Liver (tissue), 9 donors: ENCODE results near the gene MARCHF3. TPM values are rescaled to one million over a fixed set of nuclear protein-coding genes. Genes with fewer than 3 reads are reported as not detected.

Source experiments
- DNase-seq: peaks from one replicate; pipeline ENCODE4 v3.0.0-alpha.2; 2017; ENCODE audit warnings: low spot score
- H3K27ac ChIP-seq, 2 donors: one replicate each; pipeline ENCODE4 v1.7.0; 2013; ENCODE audit warnings: inconsistent platforms in 2 of 2, low read length in 2 of 2, control low read depth in 1 of 2, low read depth in 1 of 2, mild to moderate bottlenecking in 1 of 2
- H3K27me3 ChIP-seq, 4 donors: one replicate each; pipeline versions ENCODE4 v1.6.1 to v1.7.0; 2013; ENCODE audit warnings: low read length in 3 of 4, inconsistent platforms in 1 of 4, mild to moderate bottlenecking in 1 of 4, moderate library complexity in 1 of 4; ENCODE audit not compliant: control insufficient read depth in 4 of 4, insufficient read depth in 4 of 4
- H3K36me3 ChIP-seq, 4 donors: one replicate each; pipeline versions ENCODE4 v1.6.1 to v1.7.0; 2013; ENCODE audit warnings: low read length in 3 of 4, mild to moderate bottlenecking in 3 of 4, low read depth in 1 of 4, moderate library complexity in 1 of 4; ENCODE audit not compliant: control insufficient read depth in 4 of 4, insufficient read depth in 3 of 4
- H3K4me1 ChIP-seq, 4 donors: one replicate each; pipeline versions ENCODE4 v1.6.1 to v1.7.0; 2013; ENCODE audit warnings: low read length in 3 of 4, mild to moderate bottlenecking in 3 of 4, moderate library complexity in 1 of 4; ENCODE audit not compliant: control insufficient read depth in 4 of 4, insufficient read depth in 4 of 4
- H3K4me3 ChIP-seq, 3 donors: one replicate each; pipeline versions ENCODE4 v1.6.1 to v1.7.0; 2013; ENCODE audit warnings: low read length in 3 of 3, control low read depth in 1 of 3, low read depth in 1 of 3, mild to moderate bottlenecking in 1 of 3
- H3K9ac ChIP-seq, 2 donors: one replicate each; pipeline ENCODE4 v1.7.0; 2013; ENCODE audit warnings: low read length in 2 of 2, mild to moderate bottlenecking in 2 of 2, moderate library complexity in 2 of 2, control low read depth in 1 of 2, low read depth in 1 of 2
- H3K9me3 ChIP-seq, 4 donors: one replicate each; pipeline versions ENCODE4 v1.6.1 to v1.7.0; 2013; ENCODE audit warnings: low read length in 3 of 4; ENCODE audit not compliant: control insufficient read depth in 4 of 4
- EGR1 ChIP-seq, 2 donors: IDR thresholded peaks; 2 replicates each; pipeline ENCODE4 v1.6.1; 2016 to 2018; ENCODE audit warnings: antibody characterized with exemption in 2 of 2, low read depth in 2 of 2
- FOXA1 ChIP-seq: IDR thresholded peaks from 2 replicates; pipeline ENCODE4 v1.6.1; 2016; ENCODE audit warnings: antibody characterized with exemption
- FOXA2 ChIP-seq: IDR thresholded peaks from 2 replicates; pipeline ENCODE4 v1.6.1; 2016; ENCODE audit warnings: antibody characterized with exemption
- GABPA ChIP-seq, 2 donors: IDR thresholded peaks in 1 of 2; conservative IDR thresholded peaks in 1 of 2; 2 replicates each; pipeline ENCODE4 v1.6.1; 2016; ENCODE audit warnings: antibody characterized with exemption in 2 of 2, mild to moderate bottlenecking in 1 of 2, moderate library complexity in 1 of 2
- HNF4A ChIP-seq, 2 donors: conservative IDR thresholded peaks; 2 replicates each; pipeline ENCODE4 v1.6.1; 2016; ENCODE audit warnings: antibody characterized with exemption in 2 of 2, mild to moderate bottlenecking in 2 of 2
- HNF4G ChIP-seq: IDR thresholded peaks from 2 replicates; pipeline ENCODE4 v1.6.1; 2016; ENCODE audit warnings: antibody characterized with exemption
- JUND ChIP-seq, 2 donors: IDR thresholded peaks; 2 replicates each; pipeline ENCODE4 v1.6.1; 2016; ENCODE audit warnings: antibody characterized with exemption in 2 of 2
- MAX ChIP-seq: IDR thresholded peaks from 2 replicates; pipeline ENCODE4 v1.6.1; 2016; ENCODE audit warnings: antibody characterized with exemption
- NR2F2 ChIP-seq: IDR thresholded peaks from 2 replicates; pipeline ENCODE4 v1.6.1; 2016; ENCODE audit warnings: antibody characterized with exemption
- RAD21 ChIP-seq, 2 donors: IDR thresholded peaks; 2 replicates each; pipeline ENCODE4 v1.6.1; 2016; ENCODE audit warnings: antibody characterized with exemption in 2 of 2, mild to moderate bottlenecking in 2 of 2
- RXRA ChIP-seq, 2 donors: IDR thresholded peaks; 2 replicates each; pipeline ENCODE4 v1.6.1; 2017 to 2018; ENCODE audit warnings: antibody characterized with exemption in 2 of 2, mild to moderate bottlenecking in 1 of 2
- SP1 ChIP-seq: IDR thresholded peaks from 2 replicates; pipeline ENCODE4 v1.6.1; 2018; ENCODE audit warnings: antibody characterized with exemption, mild to moderate bottlenecking
- TAF1 ChIP-seq: conservative IDR thresholded peaks from 2 replicates; pipeline ENCODE4 v1.6.1; 2016; ENCODE audit warnings: antibody characterized with exemption, mild to moderate bottlenecking
- YY1 ChIP-seq: IDR thresholded peaks from 2 replicates; pipeline ENCODE4 v1.6.1; 2016; ENCODE audit warnings: antibody characterized with exemption, mild to moderate bottlenecking
- ZBTB33 ChIP-seq: IDR thresholded peaks from 2 replicates; pipeline ENCODE4 v1.6.1; 2016; ENCODE audit warnings: antibody characterized with exemption
- WGBS: extraction: QIAGEN DNeasy Blood & Tissue Kit; methylation state at CpG from one replicate; pipeline ENCODE4 v1.1.7; 2013; 5-methylcytosine and 5-hydroxymethylcytosine counted together
- polyA plus RNA-seq, 2 donors: library from polyadenylated mRNA; stranded (reverse) in 1 of 2; unstranded in 1 of 2; fragments of 200-250 nt in 1 of 2; fragments of >200 nt in 1 of 2; fragmentation: Nextera tagmentation in 1 of 2; extraction: Ambion mirVana in 1 of 2; gene quantifications; one replicate each; pipeline versions ENCODE4 v1.2.1 to v1.2.3, GENCODE V29; 2013 to 2015
- total RNA-seq, 2 donors: library from RNA; depleted of rRNA; stranded (reverse); fragments of >200 nt; gene quantifications; one replicate each; pipeline ENCODE4 v1.2.3, GENCODE V29; 2014
- TF ChIP-seq, protein P1 (sequence below): IDR thresholded peaks from 2 replicates; pipeline ENCODE4 v1.6.1; 2016; ENCODE audit warnings: antibody characterized with exemption
- TF ChIP-seq, protein P2 (sequence below): IDR thresholded peaks from 2 replicates; pipeline ENCODE4 v1.6.1; 2016; ENCODE audit warnings: antibody characterized with exemption, mild to moderate bottlenecking
- TF ChIP-seq, protein P3 (sequence below): fragments of 150-350 bp; IDR thresholded peaks from 2 replicates; pipeline ENCODE4 v1.5.1; 2017; ENCODE audit warnings: improper control_type of control experiment, low read depth, low read length; ENCODE audit not compliant: missing input control
- donor health status: healthy.
- donor health status: healthy.
- donor health status: healthy.
- donor health status: healthy.
- donor health status: healthy.

The MARCHF3 gene
- total and polyA plus RNA-seq, 4 donors = 0.93 to 51.0 (median 1.4) TPM

DNA sequence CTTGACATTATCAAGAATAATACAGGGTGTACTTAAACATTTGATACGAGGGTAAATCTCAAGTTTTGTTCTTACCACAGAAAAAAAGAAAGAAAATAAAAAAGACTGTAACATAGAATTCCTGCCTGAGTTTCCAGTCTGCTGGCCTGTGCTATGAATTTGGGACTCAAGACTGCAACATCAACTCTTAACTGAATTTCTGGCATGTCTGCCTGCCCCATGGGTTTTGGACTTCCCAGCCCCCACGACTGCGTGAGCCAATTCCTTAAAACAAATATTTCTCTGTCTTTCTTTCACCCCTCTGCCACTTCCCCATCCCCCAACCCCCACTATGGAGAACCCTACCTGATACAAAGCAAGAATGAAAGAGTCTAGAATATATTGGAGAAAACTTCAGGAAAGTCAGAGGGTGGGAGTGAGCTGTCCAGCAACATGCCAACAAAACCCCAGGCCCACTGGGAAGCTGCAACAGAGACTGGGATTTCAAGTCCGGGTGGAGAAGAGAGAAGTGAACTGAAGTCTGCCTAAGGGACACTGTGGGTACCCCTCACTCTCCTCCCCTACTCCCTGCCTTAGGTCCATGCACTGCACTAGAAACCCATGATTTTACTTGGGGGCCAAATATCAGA lies 43.0 kb downstream of the MARCHF3 start:
- Histone ChIP-seq H3K9ac (no peak overlapping the region), H3K36me3 (no peaks in the 10 kb centered on the region), H3K4me1 (no peaks in the 10 kb centered on the region), H3K4me3 (no peak overlapping the region), H3K27ac (no peak overlapping the region), H3K9me3 (no peaks in the 10 kb centered on the region), H3K27me3 (no peaks in the 10 kb centered on the region)
- DNase-seq = no peak
- TF ChIP-seq ZBTB33 = no peak
- TF ChIP-seq, protein P1, sequence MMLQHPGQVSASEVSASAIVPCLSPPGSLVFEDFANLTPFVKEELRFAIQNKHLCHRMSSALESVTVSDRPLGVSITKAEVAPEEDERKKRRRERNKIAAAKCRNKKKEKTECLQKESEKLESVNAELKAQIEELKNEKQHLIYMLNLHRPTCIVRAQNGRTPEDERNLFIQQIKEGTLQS = no peak
- TF ChIP-seq YY1 = no peak
- TF ChIP-seq HNF4A (conservative IDR thresholded peaks at IDR 0.05) = no peak
- no peak for TF ChIP-seq TAF1
- no peak for TF ChIP-seq NR2F2
- no peak for TF ChIP-seq HNF4G
- no peak for TF ChIP-seq MAX
- 89% methylated on average over 4 of the region's 4 CpGs for WGBS

GRCh38 chr5:126984632-126985031 lies 45.7 kb downstream of the MARCHF3 start:
- H3K4me3 ChIP-seq = no peak overlapping the region
- 93% methylated on average over 2 of the region's 2 CpGs for WGBS

More at GRCh38 chr5:126984632-126985031, 45.7 kb downstream of the MARCHF3 start:
- no peak for DNase-seq
- Histone ChIP-seq H3K27ac (no peak overlapping the region), H3K36me3 (no peaks in the 10 kb centered on the region), H3K27me3 (no peaks in the 10 kb centered on the region), H3K9me3 (no peaks in the 10 kb centered on the region), H3K9ac (no peak overlapping the region), H3K4me1 (no peaks in the 10 kb centered on the region)
- TF ChIP-seq RXRA (IDR thresholded peaks at IDR 0.05) (no peak), HNF4G (no peak), FOXA2 (no peak), GABPA (IDR thresholded peaks at IDR 0.05 in 1 of 2, conservative IDR thresholded peaks at IDR 0.05 in 1 of 2) (no peak), ZBTB33 (no peak), SP1 (no peak), HNF4A (conservative IDR thresholded peaks at IDR 0.05) (no peak), RAD21 (IDR thresholded peaks at IDR 0.05) (no peak), YY1 (no peak), NR2F2 (no peak), TAF1 (no peak), MAX (no peak), EGR1 (IDR thresholded peaks at IDR 0.05; ENCODE audit: low read depth in 2 of 2) (no peak), JUND (IDR thresholded peaks at IDR 0.05) (no peak), FOXA1 (no peak)
- TF ChIP-seq, protein P2, sequence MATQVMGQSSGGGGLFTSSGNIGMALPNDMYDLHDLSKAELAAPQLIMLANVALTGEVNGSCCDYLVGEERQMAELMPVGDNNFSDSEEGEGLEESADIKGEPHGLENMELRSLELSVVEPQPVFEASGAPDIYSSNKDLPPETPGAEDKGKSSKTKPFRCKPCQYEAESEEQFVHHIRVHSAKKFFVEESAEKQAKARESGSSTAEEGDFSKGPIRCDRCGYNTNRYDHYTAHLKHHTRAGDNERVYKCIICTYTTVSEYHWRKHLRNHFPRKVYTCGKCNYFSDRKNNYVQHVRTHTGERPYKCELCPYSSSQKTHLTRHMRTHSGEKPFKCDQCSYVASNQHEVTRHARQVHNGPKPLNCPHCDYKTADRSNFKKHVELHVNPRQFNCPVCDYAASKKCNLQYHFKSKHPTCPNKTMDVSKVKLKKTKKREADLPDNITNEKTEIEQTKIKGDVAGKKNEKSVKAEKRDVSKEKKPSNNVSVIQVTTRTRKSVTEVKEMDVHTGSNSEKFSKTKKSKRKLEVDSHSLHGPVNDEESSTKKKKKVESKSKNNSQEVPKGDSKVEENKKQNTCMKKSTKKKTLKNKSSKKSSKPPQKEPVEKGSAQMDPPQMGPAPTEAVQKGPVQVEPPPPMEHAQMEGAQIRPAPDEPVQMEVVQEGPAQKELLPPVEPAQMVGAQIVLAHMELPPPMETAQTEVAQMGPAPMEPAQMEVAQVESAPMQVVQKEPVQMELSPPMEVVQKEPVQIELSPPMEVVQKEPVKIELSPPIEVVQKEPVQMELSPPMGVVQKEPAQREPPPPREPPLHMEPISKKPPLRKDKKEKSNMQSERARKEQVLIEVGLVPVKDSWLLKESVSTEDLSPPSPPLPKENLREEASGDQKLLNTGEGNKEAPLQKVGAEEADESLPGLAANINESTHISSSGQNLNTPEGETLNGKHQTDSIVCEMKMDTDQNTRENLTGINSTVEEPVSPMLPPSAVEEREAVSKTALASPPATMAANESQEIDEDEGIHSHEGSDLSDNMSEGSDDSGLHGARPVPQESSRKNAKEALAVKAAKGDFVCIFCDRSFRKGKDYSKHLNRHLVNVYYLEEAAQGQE = no peak
- TF ChIP-seq, protein P3, sequence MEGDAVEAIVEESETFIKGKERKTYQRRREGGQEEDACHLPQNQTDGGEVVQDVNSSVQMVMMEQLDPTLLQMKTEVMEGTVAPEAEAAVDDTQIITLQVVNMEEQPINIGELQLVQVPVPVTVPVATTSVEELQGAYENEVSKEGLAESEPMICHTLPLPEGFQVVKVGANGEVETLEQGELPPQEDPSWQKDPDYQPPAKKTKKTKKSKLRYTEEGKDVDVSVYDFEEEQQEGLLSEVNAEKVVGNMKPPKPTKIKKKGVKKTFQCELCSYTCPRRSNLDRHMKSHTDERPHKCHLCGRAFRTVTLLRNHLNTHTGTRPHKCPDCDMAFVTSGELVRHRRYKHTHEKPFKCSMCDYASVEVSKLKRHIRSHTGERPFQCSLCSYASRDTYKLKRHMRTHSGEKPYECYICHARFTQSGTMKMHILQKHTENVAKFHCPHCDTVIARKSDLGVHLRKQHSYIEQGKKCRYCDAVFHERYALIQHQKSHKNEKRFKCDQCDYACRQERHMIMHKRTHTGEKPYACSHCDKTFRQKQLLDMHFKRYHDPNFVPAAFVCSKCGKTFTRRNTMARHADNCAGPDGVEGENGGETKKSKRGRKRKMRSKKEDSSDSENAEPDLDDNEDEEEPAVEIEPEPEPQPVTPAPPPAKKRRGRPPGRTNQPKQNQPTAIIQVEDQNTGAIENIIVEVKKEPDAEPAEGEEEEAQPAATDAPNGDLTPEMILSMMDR = no peak
- TF ChIP-seq, protein P1 = no peak
